Neural progenitor cell (in vitro differentiated cells): Measurements from ENCODE around the gene ADGRG4. TPM values are rescaled to one million over a fixed set of nuclear protein-coding genes. Genes with fewer than 3 reads are reported as not detected.

Experiments used
- DNase-seq: peaks from one replicate; pipeline ENCODE4 v3.0.0-alpha.2; 2016; ENCODE audit warnings: low spot score
- H2AFZ ChIP-seq: fragments of 200-600 bp; sonication (generic); replicated peaks from 2 replicates; pipeline ENCODE4 v1.6.1; 2016; ENCODE audit warnings: antibody characterized with exemption
- H3F3A ChIP-seq: fragments of 200-600 bp; sonication (generic); 2 replicates; pipeline ENCODE4 v1.6.1; 2016; ENCODE audit warnings: antibody characterized with exemption, low read depth
- H3K27ac ChIP-seq: fragments of 200-600 bp; sonication (generic); 2 replicates; pipeline ENCODE4 v1.5.1; 2016; ENCODE audit warnings: mild to moderate bottlenecking
- H3K27me3 ChIP-seq: fragments of 200-600 bp; sonication (generic); 2 replicates; pipeline ENCODE4 v1.6.1; 2016; ENCODE audit warnings: mild to moderate bottlenecking, moderate library complexity
- H3K36me3 ChIP-seq: fragments of 200-600 bp; sonication (generic); 2 replicates; pipeline ENCODE4 v1.5.1; 2016
- H3K4me1 ChIP-seq: fragments of 200-600 bp; sonication (generic); 2 replicates; pipeline ENCODE4 v1.6.1; 2016; ENCODE audit warnings: mixed run types
- H3K4me2 ChIP-seq: fragments of 200-600 bp; sonication (generic); 2 replicates; pipeline ENCODE4 v1.6.1; 2016
- H3K4me3 ChIP-seq: fragments of 200-600 bp; sonication (generic); 2 replicates; pipeline ENCODE4 v1.5.1; 2016
- H3K79me2 ChIP-seq: fragments of 200-600 bp; sonication (generic); 2 replicates; pipeline ENCODE4 v1.6.1; 2016; ENCODE audit warnings: low read depth
- H3K9ac ChIP-seq: fragments of 200-600 bp; sonication (generic); 2 replicates; pipeline ENCODE4 v1.6.1; 2016
- H3K9me3 ChIP-seq: fragments of 200-600 bp; sonication (generic); 2 replicates; pipeline ENCODE4 v1.5.1; 2016; ENCODE audit warnings: low read depth
- H4K20me1 ChIP-seq: fragments of 200-600 bp; sonication (generic); 2 replicates; pipeline ENCODE4 v1.6.1; 2016; ENCODE audit warnings: low read depth
- H3K27ac Mint-ChIP-seq: 3 replicates; pipeline ENCODE4 v1.8.0; 2021; ENCODE audit warnings: mixed read lengths
- H3K27me3 Mint-ChIP-seq: 2 replicates; pipeline ENCODE4 v1.8.0; 2022; ENCODE audit warnings: low read depth, mild to moderate bottlenecking, inconsistent platforms, moderate library complexity, mixed read lengths; ENCODE audit not compliant: insufficient read depth
- H3K36me3 Mint-ChIP-seq: 3 replicates; pipeline ENCODE4 v1.8.0; 2021; ENCODE audit warnings: mixed read lengths
- H3K4me1 Mint-ChIP-seq: 3 replicates; pipeline ENCODE4 v1.8.0; 2021; ENCODE audit warnings: mixed read lengths
- H3K4me3 Mint-ChIP-seq: 3 replicates; pipeline ENCODE4 v1.8.0; 2021; ENCODE audit warnings: mild to moderate bottlenecking, moderate library complexity, mixed read lengths
- H3K9me3 Mint-ChIP-seq: 3 replicates; pipeline ENCODE4 v1.8.0; 2020; ENCODE audit warnings: mixed read lengths
- EZH2 ChIP-seq: fragments of 200-600 bp; sonication (generic); IDR thresholded peaks from 2 replicates; pipeline ENCODE4 v1.6.1; 2017; ENCODE audit warnings: antibody characterized with exemption, mild to moderate bottlenecking, moderate library complexity
- EZH2phosphoT487 ChIP-seq: fragments of 200-600 bp; sonication (generic); IDR thresholded peaks from 2 replicates; pipeline ENCODE4 v1.6.1; 2017; ENCODE audit warnings: antibody characterized with exemption
- total RNA-seq: library from RNA; depleted of rRNA; stranded (reverse); fragments of >200 nt; gene quantifications from 2 replicates; pipeline ENCODE4 v1.2.3, GENCODE V29; 2015; ENCODE audit warnings: low replicate concordance
- TF ChIP-seq, protein P1 (sequence below): fragments of 200-600 bp; sonication (generic); IDR thresholded peaks from 2 replicates; pipeline ENCODE4 v1.5.1; 2017; ENCODE audit warnings: antibody characterized with exemption, mild to moderate bottlenecking

The ADGRG4 gene
- total RNA-seq, 1 donor from 2014 or later, result not detected

DNA sequence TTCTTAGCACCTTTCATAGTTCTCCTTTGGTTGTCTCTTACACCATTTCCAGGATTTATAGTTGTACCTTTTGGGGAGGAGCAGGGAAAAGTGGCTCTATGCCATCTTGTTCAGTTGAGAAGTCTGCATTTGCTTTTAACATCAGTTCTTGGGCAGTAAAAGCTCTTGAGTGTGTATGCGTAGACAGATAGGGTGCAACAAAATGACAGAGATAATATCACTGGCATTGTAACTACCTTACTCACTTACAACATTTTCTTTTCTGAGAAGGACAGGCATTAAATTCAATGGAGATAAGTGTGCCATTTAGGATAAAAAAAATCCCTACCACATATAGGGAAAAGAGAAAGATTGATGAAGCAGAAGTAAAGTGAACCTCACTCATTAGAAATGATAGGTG is 38.9 kb downstream of the ADGRG4 start:
- Histone ChIP-seq H3K27me3 (peaks cover 13% of the 10 kb centered on the region), H3K9ac (no peak overlapping the region), H3K4me2 (no peak overlapping the region), H2AFZ (no peak overlapping the region), H3F3A (no peaks in the 10 kb centered on the region), H3K79me2 (no peaks in the 10 kb centered on the region), H4K20me1 (no peaks in the 10 kb centered on the region), H3K4me1 (no peaks in the 10 kb centered on the region), H3K4me3 (no peak overlapping the region), H3K27ac (no peak overlapping the region), H3K9me3 (peaks cover 3% of the 10 kb centered on the region), H3K36me3 (no peaks in the 10 kb centered on the region)
- Mint-ChIP-seq H3K4me3 (no peak overlapping the region), H3K4me1 (no peaks in the 10 kb centered on the region), H3K27me3 (no peaks in the 10 kb centered on the region), H3K9me3 (no peaks in the 10 kb centered on the region), H3K27ac (no peak overlapping the region), H3K36me3 (no peaks in the 10 kb centered on the region)
- no peak for DNase-seq
- no peak for TF ChIP-seq EZH2phosphoT487
- TF ChIP-seq, protein P1, sequence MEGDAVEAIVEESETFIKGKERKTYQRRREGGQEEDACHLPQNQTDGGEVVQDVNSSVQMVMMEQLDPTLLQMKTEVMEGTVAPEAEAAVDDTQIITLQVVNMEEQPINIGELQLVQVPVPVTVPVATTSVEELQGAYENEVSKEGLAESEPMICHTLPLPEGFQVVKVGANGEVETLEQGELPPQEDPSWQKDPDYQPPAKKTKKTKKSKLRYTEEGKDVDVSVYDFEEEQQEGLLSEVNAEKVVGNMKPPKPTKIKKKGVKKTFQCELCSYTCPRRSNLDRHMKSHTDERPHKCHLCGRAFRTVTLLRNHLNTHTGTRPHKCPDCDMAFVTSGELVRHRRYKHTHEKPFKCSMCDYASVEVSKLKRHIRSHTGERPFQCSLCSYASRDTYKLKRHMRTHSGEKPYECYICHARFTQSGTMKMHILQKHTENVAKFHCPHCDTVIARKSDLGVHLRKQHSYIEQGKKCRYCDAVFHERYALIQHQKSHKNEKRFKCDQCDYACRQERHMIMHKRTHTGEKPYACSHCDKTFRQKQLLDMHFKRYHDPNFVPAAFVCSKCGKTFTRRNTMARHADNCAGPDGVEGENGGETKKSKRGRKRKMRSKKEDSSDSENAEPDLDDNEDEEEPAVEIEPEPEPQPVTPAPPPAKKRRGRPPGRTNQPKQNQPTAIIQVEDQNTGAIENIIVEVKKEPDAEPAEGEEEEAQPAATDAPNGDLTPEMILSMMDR, result no peak
- no peak for TF ChIP-seq EZH2

GRCh38 chrX:136344320-136344719 is 43.6 kb downstream of the ADGRG4 start:
- no peaks in the 10 kb centered on the region for H3K36me3 Mint-ChIP-seq
- H3F3A ChIP-seq, result no peaks in the 10 kb centered on the region
- no peaks in the 10 kb centered on the region for H3K9me3 Mint-ChIP-seq
- H3K36me3 ChIP-seq, result no peaks in the 10 kb centered on the region
- H3K79me2 ChIP-seq, result no peaks in the 10 kb centered on the region
- no peak overlapping the region for H3K4me2 ChIP-seq
- H3K27ac Mint-ChIP-seq, result no peak overlapping the region
- H3K4me3 Mint-ChIP-seq, result no peak overlapping the region
- peaks cover 13% of the 10 kb centered on the region for H3K27me3 ChIP-seq
- H3K9ac ChIP-seq, result no peak overlapping the region
- H3K27ac ChIP-seq, result no peak overlapping the region
- H3K4me1 ChIP-seq, result no peaks in the 10 kb centered on the region
- H3K4me3 ChIP-seq, result no peak overlapping the region
- no peaks in the 10 kb centered on the region for H3K27me3 Mint-ChIP-seq
- no peaks in the 10 kb centered on the region for H4K20me1 ChIP-seq
- H2AFZ ChIP-seq, result no peak overlapping the region
- H3K9me3 ChIP-seq, result peaks cover 3% of the 10 kb centered on the region
- no peaks in the 10 kb centered on the region for H3K4me1 Mint-ChIP-seq
- no peak for DNase-seq
- no peak for TF ChIP-seq EZH2

DNA sequence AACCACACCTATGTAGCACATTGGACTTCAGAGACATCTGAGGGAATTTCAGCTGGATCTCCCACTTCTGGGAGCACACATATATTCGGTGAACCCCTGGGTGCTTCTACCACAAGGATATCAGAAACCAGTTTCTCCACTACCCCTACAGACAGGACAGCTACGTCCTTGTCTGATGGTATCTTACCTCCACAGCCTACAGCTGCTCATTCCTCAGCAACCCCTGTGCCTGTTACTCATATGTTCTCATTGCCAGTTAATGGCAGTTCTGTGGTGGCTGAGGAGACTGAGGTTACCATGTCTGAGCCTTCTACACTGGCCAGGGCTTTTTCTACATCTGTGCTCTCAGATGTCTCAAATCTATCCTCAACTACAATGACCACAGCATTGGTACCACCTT is 45.7 kb downstream of the ADGRG4 start:
- Histone ChIP-seq H3K4me3 (no peak overlapping the region), H3K4me1 (no peaks in the 10 kb centered on the region), H3K9ac (no peak overlapping the region), H2AFZ (no peak overlapping the region), H3K36me3 (no peaks in the 10 kb centered on the region), H3K27me3 (peaks cover 13% of the 10 kb centered on the region), H3F3A (no peaks in the 10 kb centered on the region), H3K4me2 (no peak overlapping the region), H3K27ac (no peak overlapping the region), H3K9me3 (no peaks in the 10 kb centered on the region), H3K79me2 (no peaks in the 10 kb centered on the region), H4K20me1 (no peaks in the 10 kb centered on the region)
- DNase-seq, result no peak
- no peaks in the 10 kb centered on the region for H3K27me3 Mint-ChIP-seq
- H3K36me3 Mint-ChIP-seq, result no peaks in the 10 kb centered on the region
- no peak overlapping the region for H3K27ac Mint-ChIP-seq
- TF ChIP-seq EZH2phosphoT487 (no peak), EZH2 (no peak)
- TF ChIP-seq, protein P1, result no peak
- H3K4me3 Mint-ChIP-seq, result no peak overlapping the region
- no peaks in the 10 kb centered on the region for H3K9me3 Mint-ChIP-seq
- no peaks in the 10 kb centered on the region for H3K4me1 Mint-ChIP-seq

DNA sequence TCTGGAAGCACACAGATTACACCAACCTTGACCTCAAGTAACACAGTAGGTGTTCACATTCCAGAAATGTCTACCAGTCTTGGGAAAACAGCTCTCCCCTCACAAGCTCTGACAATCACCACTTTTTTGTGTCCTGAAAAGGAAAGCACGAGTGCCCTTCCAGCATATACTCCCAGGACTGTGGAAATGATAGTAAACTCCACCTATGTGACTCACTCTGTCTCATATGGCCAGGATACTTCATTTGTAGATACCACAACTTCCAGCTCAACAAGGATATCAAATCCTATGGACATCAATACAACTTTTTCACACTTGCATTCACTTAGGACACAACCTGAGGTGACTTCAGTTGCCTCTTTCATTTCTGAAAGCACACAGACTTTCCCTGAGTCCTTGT is 46.9 kb downstream of the ADGRG4 start:
- Mint-ChIP-seq H3K4me1 (no peaks in the 10 kb centered on the region), H3K27ac (no peak overlapping the region), H3K4me3 (no peak overlapping the region), H3K9me3 (no peaks in the 10 kb centered on the region), H3K36me3 (no peaks in the 10 kb centered on the region), H3K27me3 (no peaks in the 10 kb centered on the region)
- Histone ChIP-seq H3F3A (no peaks in the 10 kb centered on the region), H4K20me1 (no peaks in the 10 kb centered on the region), H3K79me2 (no peaks in the 10 kb centered on the region), H3K4me3 (no peak overlapping the region), H3K4me1 (no peaks in the 10 kb centered on the region), H3K4me2 (no peak overlapping the region), H3K27me3 (peaks cover 6% of the 10 kb centered on the region), H2AFZ (no peak overlapping the region), H3K36me3 (no peaks in the 10 kb centered on the region), H3K9ac (no peak overlapping the region), H3K9me3 (no peaks in the 10 kb centered on the region), H3K27ac (no peak overlapping the region)
- TF ChIP-seq, protein P1, result no peak
- no peak for TF ChIP-seq EZH2phosphoT487
- no peak for DNase-seq
